Measurements from ENCODE around the gene CSRP1.

CSRP1 gene

GRCh38 chr1:201537467-201537866 lies 30.5 kb upstream of the CSRP1 start:
- DNase-seq (ENCODE audit: low read depth) = no peak
- no peak overlapping the region for H3K4me3 ChIP-seq (ENCODE audit: low read depth, low read length)
- TF ChIP-seq, protein P1, sequence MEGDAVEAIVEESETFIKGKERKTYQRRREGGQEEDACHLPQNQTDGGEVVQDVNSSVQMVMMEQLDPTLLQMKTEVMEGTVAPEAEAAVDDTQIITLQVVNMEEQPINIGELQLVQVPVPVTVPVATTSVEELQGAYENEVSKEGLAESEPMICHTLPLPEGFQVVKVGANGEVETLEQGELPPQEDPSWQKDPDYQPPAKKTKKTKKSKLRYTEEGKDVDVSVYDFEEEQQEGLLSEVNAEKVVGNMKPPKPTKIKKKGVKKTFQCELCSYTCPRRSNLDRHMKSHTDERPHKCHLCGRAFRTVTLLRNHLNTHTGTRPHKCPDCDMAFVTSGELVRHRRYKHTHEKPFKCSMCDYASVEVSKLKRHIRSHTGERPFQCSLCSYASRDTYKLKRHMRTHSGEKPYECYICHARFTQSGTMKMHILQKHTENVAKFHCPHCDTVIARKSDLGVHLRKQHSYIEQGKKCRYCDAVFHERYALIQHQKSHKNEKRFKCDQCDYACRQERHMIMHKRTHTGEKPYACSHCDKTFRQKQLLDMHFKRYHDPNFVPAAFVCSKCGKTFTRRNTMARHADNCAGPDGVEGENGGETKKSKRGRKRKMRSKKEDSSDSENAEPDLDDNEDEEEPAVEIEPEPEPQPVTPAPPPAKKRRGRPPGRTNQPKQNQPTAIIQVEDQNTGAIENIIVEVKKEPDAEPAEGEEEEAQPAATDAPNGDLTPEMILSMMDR (conservative IDR thresholded peaks at IDR 0.05; ENCODE audit: low read depth, low read length) = no peak

GRCh38 chr1:201537028-201537427 lies 30.1 kb upstream of the CSRP1 start:
- no peak for DNase-seq (ENCODE audit: low read depth)
- TF ChIP-seq, protein P1 (conservative IDR thresholded peaks at IDR 0.05; ENCODE audit: low read depth, low read length) = no peak
- H3K4me3 ChIP-seq (ENCODE audit: low read depth, low read length) = no peak overlapping the region

DNA sequence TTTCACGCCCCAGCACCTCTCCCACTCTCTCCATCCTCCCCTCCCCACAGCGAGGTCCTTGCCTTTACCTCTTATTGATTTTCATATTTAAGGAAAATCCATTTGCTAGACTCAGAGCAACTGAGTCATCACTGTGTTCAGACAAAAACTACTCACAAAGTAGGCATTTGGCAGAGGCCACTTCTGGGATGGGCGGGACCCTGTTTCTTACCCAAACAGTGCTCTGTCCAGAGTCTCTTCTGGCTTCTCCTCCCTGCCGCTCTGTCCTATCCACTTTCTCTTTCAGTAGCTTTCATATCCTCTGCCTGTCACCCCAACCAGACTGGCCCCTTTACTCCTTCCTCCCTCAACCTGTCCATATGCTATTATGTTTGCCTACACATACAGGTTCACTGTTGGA lies 29.6 kb upstream of the CSRP1 start:
- DNase-seq (ENCODE audit: low read depth) = peak; percentile 66
- TF ChIP-seq, protein P1 (conservative IDR thresholded peaks at IDR 0.05; ENCODE audit: low read depth, low read length) = no peak
- H3K4me3 ChIP-seq (ENCODE audit: low read depth, low read length) = no peak overlapping the region

DNA sequence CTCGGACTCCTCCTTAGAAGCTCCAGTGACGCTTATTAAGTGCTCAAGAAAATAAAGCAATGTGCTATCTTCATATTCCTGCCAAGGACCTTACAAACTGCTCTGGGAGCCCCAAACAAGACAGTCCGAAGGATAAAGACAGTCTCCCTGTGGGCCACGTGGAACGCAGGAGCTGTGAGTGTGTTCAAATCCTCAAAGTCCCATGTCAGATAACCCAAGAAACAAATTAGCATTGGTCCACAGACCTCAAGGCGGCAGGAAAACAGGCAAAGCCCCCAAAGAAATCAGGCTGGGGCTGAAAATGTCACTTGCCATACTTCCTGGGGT lies 29.0 kb upstream of the CSRP1 start:
- TF ChIP-seq, protein P1 (conservative IDR thresholded peaks at IDR 0.05; ENCODE audit: low read depth, low read length) = no peak

DNA sequence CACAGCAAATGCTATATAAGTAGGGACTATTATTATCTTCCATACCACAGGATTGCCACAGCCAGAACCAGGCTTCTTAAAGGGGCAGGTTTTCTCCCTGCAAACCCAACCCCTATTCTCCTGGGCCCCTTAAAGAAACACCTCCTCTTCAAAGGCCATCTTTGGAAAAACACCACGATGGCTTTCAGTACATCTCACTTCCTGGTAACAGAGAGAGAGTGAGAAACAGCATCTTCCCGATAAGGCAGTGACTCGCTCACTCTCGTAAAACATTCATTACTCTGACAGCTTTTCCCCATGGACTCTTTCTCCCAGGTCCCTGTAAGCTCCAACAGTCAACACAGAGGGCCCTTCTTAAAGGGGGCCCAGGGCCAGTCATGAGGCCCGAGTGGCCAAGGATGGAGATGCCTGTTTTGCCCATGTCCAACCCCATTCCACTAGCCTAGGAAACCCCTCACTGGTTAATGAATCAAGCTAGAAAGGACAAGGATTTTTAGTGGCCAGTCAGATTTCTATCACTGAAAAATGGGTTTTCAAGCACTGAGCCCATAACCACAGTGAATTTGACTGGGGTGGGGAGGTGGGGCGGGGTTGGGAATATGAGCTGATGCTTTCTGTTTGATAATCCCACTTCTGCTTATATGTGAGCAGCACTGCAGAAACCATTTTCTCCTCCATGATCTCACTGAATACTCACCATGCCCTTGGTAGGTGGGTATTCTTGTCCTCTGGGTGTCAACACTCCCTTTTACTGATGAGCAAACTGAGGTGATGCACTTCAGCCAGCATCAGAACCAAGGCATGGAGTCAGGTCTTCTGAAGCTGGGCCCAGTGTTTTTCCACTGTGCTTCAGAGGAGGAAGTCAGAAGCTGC lies 28.4 kb upstream of the CSRP1 start:
- DNase-seq (ENCODE audit: low read depth) = peak; percentile 54
- H3K4me3 ChIP-seq (ENCODE audit: low read depth, low read length) = no peak overlapping the region
- TF ChIP-seq, protein P1 (conservative IDR thresholded peaks at IDR 0.05; ENCODE audit: low read depth, low read length) = no peak

More for the DNA sequence above, 29.0 kb upstream of the CSRP1 start:
- no peak overlapping the region for H3K4me3 ChIP-seq (ENCODE audit: low read depth, low read length)
- DNase-seq (ENCODE audit: low read depth) = no peak

GRCh38 chr1:201533836-201534235 lies 26.9 kb upstream of the CSRP1 start:
- TF ChIP-seq, protein P1 (conservative IDR thresholded peaks at IDR 0.05; ENCODE audit: low read depth, low read length) = no peak
- no peak overlapping the region for H3K4me3 ChIP-seq (ENCODE audit: low read depth, low read length)
- DNase-seq (ENCODE audit: low read depth) = no peak

All from choroid plexus epithelial cell (primary cell).